ENCODE data around the gene SRGAP3.

The SRGAP3 gene

DNA sequence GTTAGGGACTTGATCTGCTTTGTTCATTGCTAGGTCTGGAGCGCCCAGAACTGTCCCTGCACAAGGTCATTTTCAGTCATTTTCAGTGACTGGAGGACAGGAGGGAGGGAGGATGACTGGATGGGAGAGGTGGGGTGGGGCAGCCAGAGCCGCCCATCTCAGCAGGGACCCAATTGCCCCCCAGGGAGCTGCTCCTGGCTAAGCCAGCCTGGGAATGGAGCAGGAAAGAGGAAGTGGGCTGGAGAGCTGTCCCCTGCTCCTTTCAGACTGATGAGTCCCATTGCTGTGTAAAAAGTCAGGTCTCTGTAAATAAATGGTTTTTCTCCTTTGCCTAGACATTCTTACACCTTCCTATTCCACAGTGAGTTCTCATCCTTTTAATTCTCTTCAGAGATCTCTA lies 187.8 kb downstream of the SRGAP3 start:
- 76 to 86% methylated on average over 1 to 2 of the region's 2 CpGs for WGBS, 2 experiments (ENCODE audit: insufficient coverage in 2 of 2)
- Histone ChIP-seq H3K9me3 (ENCODE audit: control insufficient read depth, low read length) (no peaks in the 10 kb centered on the region), H3K27ac (ENCODE audit: low read depth, low read length, severe bottlenecking) (no peak overlapping the region), H3K4me1 (ENCODE audit: control insufficient read depth, insufficient read depth, low read length, poor library complexity, severe bottlenecking) (no peaks in the 10 kb centered on the region), H3K36me3 (ENCODE audit: control insufficient read depth, insufficient read depth, low read length) (no peaks in the 10 kb centered on the region), H3K4me3 (ENCODE audit: extremely low read depth, insufficient read depth, low read length, poor library complexity, severe bottlenecking) (no peak overlapping the region)

DNA sequence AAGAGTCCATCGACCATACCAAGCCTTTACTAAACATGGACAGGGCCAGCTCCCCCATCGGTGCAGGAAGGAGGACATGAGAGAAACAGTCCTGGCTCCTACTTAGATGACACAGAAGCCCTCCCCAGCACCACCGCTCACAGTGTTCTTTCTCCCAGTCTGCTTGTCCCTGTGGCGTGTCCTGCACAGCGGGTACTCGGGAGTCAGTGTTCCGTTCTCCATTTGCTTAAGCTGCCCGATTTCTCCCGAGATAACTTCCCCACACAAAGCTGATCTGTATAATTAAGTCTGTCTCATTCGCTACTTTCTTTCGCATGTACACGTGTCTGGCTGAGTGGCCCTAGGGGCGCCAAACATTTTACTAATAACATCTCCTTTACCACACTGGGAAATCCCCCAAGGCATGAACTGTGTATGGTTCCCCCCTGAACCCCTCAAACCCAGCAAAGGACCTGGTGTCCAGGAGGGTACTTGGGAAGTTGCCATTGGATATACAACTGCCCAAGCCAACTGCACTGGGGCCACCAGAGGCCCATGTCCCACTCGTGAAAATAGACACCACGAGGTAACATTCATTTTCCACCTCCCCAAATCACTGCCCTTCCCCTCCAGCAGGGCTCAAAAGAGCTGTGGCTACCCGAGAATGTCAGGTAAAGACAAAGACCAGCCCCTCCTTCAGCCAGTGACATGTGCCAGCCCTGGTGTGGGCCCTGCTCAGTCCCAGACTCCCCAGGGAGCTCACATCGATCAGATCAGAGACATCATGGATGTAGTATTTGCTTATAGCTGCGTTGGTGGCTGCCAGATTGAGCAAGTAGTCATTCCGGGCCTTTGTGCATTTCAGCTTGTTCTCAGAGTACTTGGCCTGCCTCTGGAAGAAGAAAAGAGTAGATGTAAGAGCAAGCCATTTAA lies 189.7 kb downstream of the SRGAP3 start:
- Histone ChIP-seq H3K36me3 (ENCODE audit: control insufficient read depth, insufficient read depth, low read length) (no peaks in the 10 kb centered on the region), H3K4me1 (ENCODE audit: control insufficient read depth, insufficient read depth, low read length, poor library complexity, severe bottlenecking) (no peaks in the 10 kb centered on the region), H3K9me3 (ENCODE audit: control insufficient read depth, low read length) (no peaks in the 10 kb centered on the region), H3K4me3 (ENCODE audit: extremely low read depth, insufficient read depth, low read length, poor library complexity, severe bottlenecking) (no peak overlapping the region), H3K27ac (ENCODE audit: low read depth, low read length, severe bottlenecking) (no peak overlapping the region)
- 91 to 92% methylated on average over 13 to 15 of the region's 19 CpGs for WGBS, 2 experiments (ENCODE audit: insufficient coverage in 2 of 2)

DNA sequence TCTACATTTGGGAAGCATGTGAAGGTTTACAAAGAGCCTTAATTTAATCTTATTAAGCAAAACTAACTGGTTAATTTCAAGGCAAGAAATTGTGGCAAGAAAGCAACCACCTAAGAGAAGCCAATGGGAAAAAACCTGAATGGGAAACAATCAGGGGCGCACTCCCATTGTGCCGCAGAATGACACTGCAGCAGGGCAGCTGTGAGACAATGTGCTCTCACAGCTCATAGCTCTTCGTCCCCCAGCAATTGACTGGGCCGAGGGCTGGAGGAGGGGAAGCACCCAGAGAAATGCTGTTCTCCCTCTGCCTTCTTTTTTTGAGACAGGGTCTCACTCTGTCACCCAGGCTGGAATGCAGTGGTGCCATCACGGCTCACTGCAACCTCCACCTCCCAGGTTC lies 192.9 kb downstream of the SRGAP3 start:
- Histone ChIP-seq H3K4me3 (ENCODE audit: extremely low read depth, insufficient read depth, low read length, poor library complexity, severe bottlenecking) (no peak overlapping the region), H3K27ac (ENCODE audit: low read depth, low read length, severe bottlenecking) (no peak overlapping the region), H3K36me3 (ENCODE audit: control insufficient read depth, insufficient read depth, low read length) (no peaks in the 10 kb centered on the region), H3K9me3 (ENCODE audit: control insufficient read depth, low read length) (no peaks in the 10 kb centered on the region), H3K4me1 (ENCODE audit: control insufficient read depth, insufficient read depth, low read length, poor library complexity, severe bottlenecking) (no peaks in the 10 kb centered on the region)
- WGBS, 2 experiments (ENCODE audit: insufficient coverage in 2 of 2): 63 to 72% methylated on average over 4 to 5 of the region's 5 CpGs

DNA sequence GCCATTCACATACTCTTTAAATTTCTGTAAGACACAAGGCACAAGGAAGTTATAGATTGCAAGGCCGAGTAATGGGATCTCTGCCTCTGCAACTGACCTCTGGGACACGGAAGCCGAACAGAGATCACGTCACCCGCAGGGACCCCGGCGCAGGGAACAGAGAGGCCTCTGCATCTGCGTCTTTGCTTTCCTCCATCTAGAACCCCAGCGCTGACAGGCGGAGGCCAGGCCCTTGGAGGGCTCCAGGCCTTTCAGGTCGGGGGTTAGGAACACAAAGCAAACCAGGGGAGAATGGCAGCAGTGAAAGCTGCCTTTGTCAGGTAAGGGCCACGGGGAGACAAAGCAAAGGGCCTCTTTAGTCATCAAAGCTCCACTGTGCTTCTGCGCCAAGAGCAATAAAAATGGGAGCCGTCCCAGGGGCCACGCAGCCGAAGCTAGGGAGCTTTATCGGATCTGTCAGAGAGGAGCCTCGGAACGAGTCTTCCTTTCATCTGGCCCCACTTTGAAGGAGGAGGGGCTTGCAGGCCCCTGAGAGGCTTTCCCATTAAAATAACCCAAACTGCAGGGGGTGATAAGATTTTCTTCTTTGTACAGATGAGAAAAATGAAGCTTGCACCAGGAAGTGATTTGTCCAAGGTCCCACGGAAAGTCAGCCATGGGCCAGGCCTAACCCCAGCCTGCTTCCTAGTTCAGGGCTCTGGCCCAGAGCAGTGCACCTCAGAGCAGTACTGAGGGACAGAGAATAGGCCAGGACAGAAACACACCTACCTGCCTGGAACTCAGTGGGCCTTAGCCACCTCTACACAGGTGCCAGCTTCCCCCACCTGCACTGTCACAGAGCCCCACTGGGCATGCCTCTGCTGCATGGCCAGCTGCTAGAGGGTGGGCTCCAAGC lies 201.7 kb downstream of the SRGAP3 start:
- no peaks in the 10 kb centered on the region for H3K9me3 ChIP-seq (ENCODE audit: control insufficient read depth, low read length)
- 86 to 90% methylated on average over 20 of the region's 20 CpGs for WGBS, 2 experiments (ENCODE audit: insufficient coverage in 2 of 2)
- H3K27ac ChIP-seq (ENCODE audit: low read depth, low read length, severe bottlenecking): peak overlapping the region; percentile 45
- no peaks in the 10 kb centered on the region for H3K4me1 ChIP-seq (ENCODE audit: control insufficient read depth, insufficient read depth, low read length, poor library complexity, severe bottlenecking)
- no peaks in the 10 kb centered on the region for H3K36me3 ChIP-seq (ENCODE audit: control insufficient read depth, insufficient read depth, low read length)
- H3K4me3 ChIP-seq (ENCODE audit: extremely low read depth, insufficient read depth, low read length, poor library complexity, severe bottlenecking): no peak overlapping the region

DNA sequence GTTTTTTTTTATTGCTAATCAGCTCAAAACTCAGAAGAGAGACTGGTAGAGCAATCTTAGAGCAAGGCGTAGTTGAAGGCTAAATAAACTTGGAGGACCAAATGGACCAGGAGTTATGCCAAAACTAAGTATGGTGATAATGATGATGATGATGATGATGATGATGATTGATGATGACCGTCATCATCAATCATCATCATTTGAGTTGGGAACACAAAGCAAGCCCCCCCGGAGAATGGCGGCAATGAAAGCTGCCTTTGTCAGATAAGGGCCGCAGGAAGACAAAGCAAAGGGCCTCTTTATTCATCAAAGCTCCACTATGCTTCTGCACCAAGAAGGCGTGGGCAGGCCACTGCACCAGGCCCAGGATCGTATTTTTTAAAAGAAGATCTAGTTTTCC lies 204.1 kb downstream of the SRGAP3 start:
- H3K4me1 ChIP-seq (ENCODE audit: control insufficient read depth, insufficient read depth, low read length, poor library complexity, severe bottlenecking): no peaks in the 10 kb centered on the region
- no peaks in the 10 kb centered on the region for H3K9me3 ChIP-seq (ENCODE audit: control insufficient read depth, low read length)
- peak overlapping the region; percentile 64 for H3K27ac ChIP-seq (ENCODE audit: low read depth, low read length, severe bottlenecking)
- no peak overlapping the region for H3K4me3 ChIP-seq (ENCODE audit: extremely low read depth, insufficient read depth, low read length, poor library complexity, severe bottlenecking)
- no peaks in the 10 kb centered on the region for H3K36me3 ChIP-seq (ENCODE audit: control insufficient read depth, insufficient read depth, low read length)
- WGBS, 2 experiments (ENCODE audit: insufficient coverage in 2 of 2): 88 to 94% methylated on average over 7 of the region's 7 CpGs

DNA sequence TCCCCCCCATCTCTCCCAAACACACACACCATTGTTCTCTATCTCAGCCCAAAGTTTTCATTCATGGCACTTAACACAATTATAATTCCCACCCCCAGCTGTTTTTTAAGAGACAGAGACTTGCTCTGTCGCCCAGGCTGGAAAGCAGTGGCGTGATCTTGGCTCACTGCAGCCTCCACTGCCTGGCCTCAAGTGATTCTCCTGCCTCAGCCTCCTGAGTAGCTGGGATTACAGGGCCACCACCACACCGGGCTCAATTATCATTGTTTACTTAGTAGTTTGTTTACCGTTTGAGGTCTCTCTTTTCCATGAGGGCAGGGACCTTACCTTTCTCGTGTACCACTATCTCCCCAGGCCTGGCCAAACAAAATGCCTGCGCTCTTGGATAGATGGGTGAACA lies 206.4 kb downstream of the SRGAP3 start:
- H3K4me1 ChIP-seq (ENCODE audit: control insufficient read depth, insufficient read depth, low read length, poor library complexity, severe bottlenecking): no peaks in the 10 kb centered on the region
- WGBS, 2 experiments (ENCODE audit: insufficient coverage in 2 of 2): 93% methylated on average over 4 to 6 of the region's 6 CpGs
- no peaks in the 10 kb centered on the region for H3K36me3 ChIP-seq (ENCODE audit: control insufficient read depth, insufficient read depth, low read length)
- H3K4me3 ChIP-seq (ENCODE audit: extremely low read depth, insufficient read depth, low read length, poor library complexity, severe bottlenecking): no peak overlapping the region
- H3K9me3 ChIP-seq (ENCODE audit: control insufficient read depth, low read length): no peaks in the 10 kb centered on the region
- H3K27ac ChIP-seq (ENCODE audit: low read depth, low read length, severe bottlenecking): peak overlapping the region; percentile 49

DNA sequence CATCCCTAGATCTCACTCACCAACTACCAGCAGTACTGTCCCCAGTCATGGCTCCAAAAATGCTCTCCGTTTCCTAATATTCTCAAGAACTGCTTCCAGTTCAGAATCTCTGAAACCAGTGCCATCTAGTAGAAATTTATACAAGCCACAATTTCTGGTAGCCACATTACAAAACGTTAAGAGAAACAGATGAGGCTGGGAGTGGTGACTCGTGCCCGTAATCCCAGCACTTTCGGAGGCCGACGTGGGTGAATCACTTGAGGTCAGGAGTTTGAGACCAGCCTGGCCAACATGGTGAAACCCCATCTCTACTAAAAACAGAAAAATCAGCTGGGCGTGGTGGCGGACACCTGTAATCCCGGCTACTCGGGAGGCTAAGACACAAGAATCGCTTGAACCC lies 207.8 kb downstream of the SRGAP3 start:
- Histone ChIP-seq H3K4me1 (ENCODE audit: control insufficient read depth, insufficient read depth, low read length, poor library complexity, severe bottlenecking) (no peaks in the 10 kb centered on the region), H3K9me3 (ENCODE audit: control insufficient read depth, low read length) (no peaks in the 10 kb centered on the region), H3K4me3 (ENCODE audit: extremely low read depth, insufficient read depth, low read length, poor library complexity, severe bottlenecking) (no peak overlapping the region), H3K36me3 (ENCODE audit: control insufficient read depth, insufficient read depth, low read length) (no peaks in the 10 kb centered on the region), H3K27ac (ENCODE audit: low read depth, low read length, severe bottlenecking) (no peak overlapping the region)
- 87 to 94% methylated on average over 10 to 11 of the region's 12 CpGs for WGBS, 2 experiments (ENCODE audit: insufficient coverage in 2 of 2)

DNA sequence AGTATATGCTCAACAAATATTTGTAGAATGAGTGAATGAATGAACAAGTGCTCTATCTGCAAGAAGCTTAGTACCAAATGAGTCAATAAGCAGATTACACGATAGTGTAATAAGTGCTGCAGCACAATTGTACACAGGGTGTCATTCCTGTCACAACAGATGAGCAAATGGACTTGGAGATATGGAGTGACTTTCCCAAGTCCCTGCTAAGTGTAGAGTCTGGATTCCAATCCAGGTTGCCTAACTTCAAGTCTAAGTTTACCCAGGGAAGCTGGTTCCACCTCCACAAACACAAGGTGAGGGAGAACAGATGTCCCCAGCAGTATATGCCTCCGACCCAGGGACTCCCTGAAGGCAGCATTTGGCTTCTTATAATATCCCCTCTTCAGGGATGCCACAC lies 208.4 kb downstream of the SRGAP3 start:
- no peak overlapping the region for H3K4me3 ChIP-seq (ENCODE audit: extremely low read depth, insufficient read depth, low read length, poor library complexity, severe bottlenecking)
- no peaks in the 10 kb centered on the region for H3K36me3 ChIP-seq (ENCODE audit: control insufficient read depth, insufficient read depth, low read length)
- H3K4me1 ChIP-seq (ENCODE audit: control insufficient read depth, insufficient read depth, low read length, poor library complexity, severe bottlenecking): no peaks in the 10 kb centered on the region
- WGBS, 2 experiments (ENCODE audit: insufficient coverage in 2 of 2): 88 to 89% methylated on average over 1 of the region's 2 CpGs
- no peaks in the 10 kb centered on the region for H3K9me3 ChIP-seq (ENCODE audit: control insufficient read depth, low read length)
- no peak overlapping the region for H3K27ac ChIP-seq (ENCODE audit: low read depth, low read length, severe bottlenecking)

DNA sequence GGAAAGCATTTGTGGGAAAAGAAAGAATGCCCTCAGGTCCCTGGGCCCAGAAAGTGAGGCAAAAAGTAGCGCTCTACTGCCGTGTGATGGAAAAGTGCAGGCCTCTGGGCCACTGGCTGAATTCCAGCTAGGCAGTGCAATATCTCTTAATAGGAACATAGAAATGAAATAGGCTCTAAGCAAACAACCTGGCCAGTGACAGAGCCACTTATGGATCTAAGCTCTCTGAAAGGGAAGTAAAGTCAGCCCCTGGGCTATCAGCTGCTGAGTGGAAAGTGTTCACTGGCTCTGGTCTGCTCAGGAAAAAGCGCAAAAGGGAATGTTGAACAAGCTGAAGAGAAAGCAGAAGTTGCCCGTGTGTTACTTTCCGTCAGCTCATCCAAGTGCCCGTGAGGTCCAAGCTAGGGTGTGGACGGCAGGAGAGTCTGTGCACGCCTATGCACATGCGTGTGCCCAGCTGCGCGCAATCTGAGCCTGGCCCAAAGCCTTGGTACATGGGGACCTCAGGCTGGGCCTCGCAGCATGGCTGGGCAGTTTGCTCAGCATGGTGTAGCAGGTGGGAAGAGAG lies 212.2 kb downstream of the SRGAP3 start:
- H3K36me3 ChIP-seq (ENCODE audit: control insufficient read depth, insufficient read depth, low read length): no peaks in the 10 kb centered on the region
- no peaks in the 10 kb centered on the region for H3K9me3 ChIP-seq (ENCODE audit: control insufficient read depth, low read length)
- WGBS, 2 experiments (ENCODE audit: insufficient coverage in 2 of 2): 94 to 95% methylated on average over 12 of the region's 12 CpGs
- H3K4me3 ChIP-seq (ENCODE audit: extremely low read depth, insufficient read depth, low read length, poor library complexity, severe bottlenecking): no peak overlapping the region
- H3K4me1 ChIP-seq (ENCODE audit: control insufficient read depth, insufficient read depth, low read length, poor library complexity, severe bottlenecking): no peaks in the 10 kb centered on the region
- no peak overlapping the region for H3K27ac ChIP-seq (ENCODE audit: low read depth, low read length, severe bottlenecking)

DNA sequence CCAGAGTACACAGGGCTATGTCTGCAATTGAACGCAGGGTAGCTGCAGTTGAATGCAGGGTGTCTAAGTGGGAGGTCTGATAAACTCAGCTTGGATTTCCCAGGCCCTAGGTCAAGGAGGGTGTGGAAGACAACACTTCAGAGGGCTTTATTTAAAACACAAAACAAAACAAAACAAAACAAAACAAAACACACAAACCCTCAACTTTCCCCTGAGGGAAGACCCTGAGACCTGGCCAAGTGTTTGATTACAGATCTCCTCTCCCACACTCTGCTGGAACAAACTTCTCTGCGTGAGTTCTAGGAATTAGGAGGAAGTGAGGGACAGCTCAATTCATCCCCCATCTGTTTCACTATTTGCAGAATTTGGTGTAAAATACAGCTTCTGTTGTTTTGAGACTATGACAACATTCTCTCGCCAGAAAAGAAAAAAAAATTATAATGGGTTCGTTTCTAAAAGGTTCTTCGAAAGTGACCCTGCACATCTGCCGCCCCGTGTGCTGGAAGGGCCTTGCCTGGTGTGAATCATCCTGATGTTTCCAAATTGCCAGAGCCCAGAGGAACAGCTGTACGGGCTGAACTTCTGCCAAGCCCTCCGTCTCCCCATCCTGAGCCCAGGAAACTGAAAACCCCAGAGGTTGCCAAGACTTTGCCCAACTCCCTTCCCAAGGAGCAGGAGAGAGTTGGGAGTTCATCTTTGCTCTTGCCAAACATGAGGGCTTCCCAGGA lies 212.9 kb downstream of the SRGAP3 start:
- Histone ChIP-seq H3K4me3 (ENCODE audit: extremely low read depth, insufficient read depth, low read length, poor library complexity, severe bottlenecking) (no peak overlapping the region), H3K4me1 (ENCODE audit: control insufficient read depth, insufficient read depth, low read length, poor library complexity, severe bottlenecking) (no peaks in the 10 kb centered on the region), H3K9me3 (ENCODE audit: control insufficient read depth, low read length) (no peaks in the 10 kb centered on the region), H3K36me3 (ENCODE audit: control insufficient read depth, insufficient read depth, low read length) (no peaks in the 10 kb centered on the region), H3K27ac (ENCODE audit: low read depth, low read length, severe bottlenecking) (no peak overlapping the region)
- 77 to 79% methylated on average over 7 of the region's 9 CpGs for WGBS, 2 experiments (ENCODE audit: insufficient coverage in 2 of 2)

Measured in mesodermal cell (in vitro differentiated cells).